Measurements from ENCODE around the gene AKAP9.

- no peak for TF ChIP-seq CTCF (IDR thresholded peaks at IDR 0.05)
- TF ChIP-seq POLR2A (IDR thresholded peaks at IDR 0.05): no peak
Measured at GRCh38 chr7:92135052-92135889, 194.6 kb downstream of the AKAP9 start.
